Epithelial cell of proximal tubule (primary cell): Measurements from ENCODE around the gene ARHGDIB. TPM values are rescaled to one million over a fixed set of nuclear protein-coding genes. Genes with fewer than 3 reads are reported as not detected.
A peak's percentile ranks its signal among the peaks of the same experiment; 100 is the strongest.

Experiments
- DNase-seq: peaks from one replicate; pipeline ENCODE4 v3.0.0-alpha.2; 2011; ENCODE audit warnings: low read depth
- H3K4me3 ChIP-seq: 2 replicates; pipeline ENCODE4 v1.5.1; 2011; ENCODE audit warnings: low read depth, mild to moderate bottlenecking, low read length
- total RNA-seq: library from RNA; depleted of rRNA; stranded (reverse); fragments of >200 nt; gene quantifications from 2 replicates; pipeline ENCODE4 v1.2.3, GENCODE V29; 2015
- TF ChIP-seq, protein P1 (sequence below): conservative IDR thresholded peaks from 2 replicates; pipeline ENCODE4 v1.5.1; 2012; ENCODE audit warnings: low read depth, mild to moderate bottlenecking, low read length

ARHGDIB gene
- total RNA-seq, 1 donor from 2014 or later = 23.9 TPM

DNA sequence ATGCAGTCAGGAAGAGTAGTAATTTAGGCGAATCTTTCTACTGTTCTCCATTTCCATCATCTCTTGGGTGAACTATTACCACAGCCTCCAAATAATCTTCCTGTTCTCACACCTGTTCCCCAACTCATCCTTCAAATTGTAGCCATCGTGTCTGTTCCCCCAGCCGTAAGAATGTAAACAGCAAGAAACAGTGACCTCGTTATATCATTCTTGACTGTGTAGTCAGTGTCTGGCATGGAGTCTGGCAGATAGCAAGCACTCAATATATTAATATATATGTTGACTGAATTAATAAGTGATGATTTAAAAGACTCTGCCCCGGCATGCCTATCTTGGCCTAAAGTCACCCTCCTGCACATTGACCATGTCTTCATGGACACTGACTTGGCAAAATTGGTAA is 31.7 kb upstream of the ARHGDIB start:
- DNase-seq = no peak
- no peak overlapping the region for H3K4me3 ChIP-seq
- TF ChIP-seq, protein P1, sequence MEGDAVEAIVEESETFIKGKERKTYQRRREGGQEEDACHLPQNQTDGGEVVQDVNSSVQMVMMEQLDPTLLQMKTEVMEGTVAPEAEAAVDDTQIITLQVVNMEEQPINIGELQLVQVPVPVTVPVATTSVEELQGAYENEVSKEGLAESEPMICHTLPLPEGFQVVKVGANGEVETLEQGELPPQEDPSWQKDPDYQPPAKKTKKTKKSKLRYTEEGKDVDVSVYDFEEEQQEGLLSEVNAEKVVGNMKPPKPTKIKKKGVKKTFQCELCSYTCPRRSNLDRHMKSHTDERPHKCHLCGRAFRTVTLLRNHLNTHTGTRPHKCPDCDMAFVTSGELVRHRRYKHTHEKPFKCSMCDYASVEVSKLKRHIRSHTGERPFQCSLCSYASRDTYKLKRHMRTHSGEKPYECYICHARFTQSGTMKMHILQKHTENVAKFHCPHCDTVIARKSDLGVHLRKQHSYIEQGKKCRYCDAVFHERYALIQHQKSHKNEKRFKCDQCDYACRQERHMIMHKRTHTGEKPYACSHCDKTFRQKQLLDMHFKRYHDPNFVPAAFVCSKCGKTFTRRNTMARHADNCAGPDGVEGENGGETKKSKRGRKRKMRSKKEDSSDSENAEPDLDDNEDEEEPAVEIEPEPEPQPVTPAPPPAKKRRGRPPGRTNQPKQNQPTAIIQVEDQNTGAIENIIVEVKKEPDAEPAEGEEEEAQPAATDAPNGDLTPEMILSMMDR = no peak

DNA sequence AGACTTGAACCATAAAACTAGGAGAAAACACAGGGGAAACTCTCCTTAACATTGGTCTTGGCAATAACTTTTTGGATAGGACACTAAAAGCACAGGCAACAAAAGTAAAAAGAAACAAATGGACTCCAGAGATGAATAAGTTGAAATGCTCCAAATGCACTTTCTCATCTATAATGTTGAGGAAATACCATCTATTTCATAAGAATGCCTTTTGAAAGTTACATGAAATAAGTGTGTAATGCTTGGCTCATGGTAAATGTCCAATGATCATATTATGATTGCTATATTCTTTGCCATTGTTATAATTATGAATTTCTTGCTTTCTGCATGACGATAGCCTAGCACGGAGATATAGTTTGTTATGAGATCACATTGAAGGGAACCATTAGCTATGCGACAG is 31.3 kb upstream of the ARHGDIB start:
- H3K4me3 ChIP-seq = no peak overlapping the region
- no peak for DNase-seq
- TF ChIP-seq, protein P1 = no peak

DNA sequence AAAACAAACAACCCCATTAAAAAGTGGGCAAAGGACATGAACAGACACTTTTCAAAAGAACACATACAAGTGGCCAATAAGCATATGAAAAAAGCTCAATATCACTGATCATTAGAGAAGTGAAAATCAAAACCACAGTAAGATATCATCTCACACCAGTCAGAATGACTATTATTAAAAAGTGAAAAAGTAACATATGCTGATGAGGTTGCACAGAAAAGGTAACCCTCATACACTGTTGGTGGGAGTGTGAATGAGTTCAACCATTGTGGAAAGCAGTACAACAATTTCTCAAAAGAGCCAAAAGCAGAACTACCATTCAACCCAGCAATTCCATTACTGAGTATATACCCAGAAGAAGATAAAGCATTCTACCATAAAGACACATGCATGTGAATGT is 29.7 kb upstream of the ARHGDIB start:
- DNase-seq = no peak
- TF ChIP-seq, protein P1 = no peak
- H3K4me3 ChIP-seq = no peak overlapping the region

DNA sequence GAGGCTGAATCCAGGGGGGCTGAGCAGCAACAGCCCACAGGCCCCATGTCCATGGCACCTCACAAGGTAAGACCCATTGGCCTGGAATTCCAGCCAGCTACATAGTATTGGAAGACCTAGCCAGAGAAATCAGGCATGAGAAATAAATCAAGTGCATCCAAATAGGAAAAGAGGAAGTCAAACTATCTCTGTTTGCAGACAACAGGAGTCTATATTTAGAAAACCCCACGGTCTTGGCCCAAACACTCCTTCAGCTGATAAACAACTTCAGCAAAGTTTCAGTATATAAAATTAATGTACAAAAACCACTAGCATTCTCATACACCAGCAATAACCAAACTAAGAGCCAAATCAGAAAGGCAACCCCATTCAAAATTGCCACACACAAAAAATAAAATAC is 28.4 kb upstream of the ARHGDIB start:
- TF ChIP-seq, protein P1 = no peak
- no peak overlapping the region for H3K4me3 ChIP-seq
- no peak for DNase-seq

DNA sequence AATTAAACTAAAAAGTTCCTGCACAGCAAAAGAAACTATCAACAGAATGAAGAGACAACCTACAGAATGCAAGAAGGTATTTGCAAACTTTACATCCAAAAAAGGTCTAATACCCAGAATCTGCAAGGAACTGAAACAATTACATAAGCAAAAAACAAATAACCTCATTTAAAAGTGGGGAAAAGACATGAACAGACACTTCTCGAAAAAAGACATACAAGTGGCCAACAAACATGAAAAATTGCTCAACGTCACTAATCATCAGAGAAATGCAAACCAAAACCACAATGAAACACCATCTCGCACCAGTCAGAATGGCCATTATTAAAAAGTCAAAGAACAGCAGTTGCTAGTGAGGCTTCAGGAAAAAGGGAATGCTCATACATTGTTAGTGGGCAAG is 26.6 kb upstream of the ARHGDIB start:
- TF ChIP-seq, protein P1 = no peak
- no peak for DNase-seq
- H3K4me3 ChIP-seq = no peak overlapping the region

DNA sequence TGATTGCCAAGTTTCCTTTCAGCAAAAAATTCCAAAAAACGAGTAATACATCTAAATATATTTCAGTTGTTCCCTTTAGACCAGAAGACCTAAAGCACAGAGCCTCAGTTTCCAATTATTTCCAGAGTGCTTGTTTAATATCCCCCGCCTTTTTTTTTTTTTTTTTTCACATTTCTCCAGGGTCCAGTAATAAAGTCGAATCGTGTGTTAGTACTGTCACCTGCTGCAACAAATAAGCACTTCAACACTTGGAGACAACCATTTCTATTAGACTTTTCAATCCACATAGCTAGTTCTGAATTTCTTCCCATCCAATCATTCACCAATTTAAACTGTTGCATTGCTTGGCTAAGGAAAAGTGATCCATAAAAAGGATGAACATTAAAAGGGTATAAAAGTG is 25.0 kb upstream of the ARHGDIB start:
- DNase-seq = no peak
- TF ChIP-seq, protein P1 = peak; percentile 21
- H3K4me3 ChIP-seq = no peak overlapping the region

DNA sequence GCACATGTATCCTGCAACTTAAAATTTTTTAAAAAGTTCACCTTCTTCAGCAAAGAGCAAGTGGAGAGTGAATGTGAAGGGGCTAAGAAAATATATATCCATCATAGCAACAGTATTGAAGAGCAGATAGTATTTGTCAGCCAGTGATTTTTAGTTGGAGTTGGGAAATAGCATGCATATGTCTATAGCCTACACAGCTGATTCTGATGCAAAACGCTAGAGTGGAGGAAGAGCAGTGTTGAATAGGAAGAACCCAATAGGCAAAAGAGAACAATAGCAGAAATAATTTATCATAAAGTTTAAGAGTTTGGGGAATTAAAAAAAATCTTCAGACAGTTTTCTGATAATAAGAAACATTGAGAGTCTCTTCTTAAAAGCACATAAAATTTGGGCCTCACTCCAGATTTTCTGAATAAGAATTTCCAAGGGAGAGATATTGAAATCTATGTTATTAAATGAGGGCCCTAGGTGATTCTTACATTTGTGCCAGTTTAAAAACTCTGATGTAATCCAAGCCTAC is 23.4 kb upstream of the ARHGDIB start:
- DNase-seq = no peak
- no peak overlapping the region for H3K4me3 ChIP-seq
- TF ChIP-seq, protein P1 = no peak
